H1 (cell line): ENCODE data around the gene PSMG2. TPM values are rescaled to one million over a fixed set of nuclear protein-coding genes. Genes with fewer than 3 reads are reported as not detected.

Source experiments
- ASH2L ChIP-seq: fragments of 200-600, 300-600 bp; sonication (generic); IDR thresholded peaks from one replicate; pipeline ENCODE4 v1.7.1; 2017; ENCODE audit warnings: low read length
- ATF3 ChIP-seq: IDR thresholded peaks from 2 replicates; pipeline ENCODE4 v1.6.1; 2011; ENCODE audit warnings: low read depth, mild to moderate bottlenecking, low read length; ENCODE audit not compliant: insufficient read depth
- CHD7 ChIP-seq: fragments of 300-600 bp; sonication (generic); IDR thresholded peaks from 2 replicates; pipeline ENCODE4 v1.7.1; 2012; ENCODE audit warnings: low read length, moderate library complexity, mild to moderate bottlenecking, inconsistent platforms; ENCODE audit not compliant: insufficient replicate concordance
- GTF2F1 ChIP-seq: IDR thresholded peaks from 2 replicates; pipeline ENCODE4 v1.6.1; 2012; ENCODE audit warnings: low read depth, low read length, improper control_type of control experiment, borderline replicate concordance
- RFX5 ChIP-seq: IDR thresholded peaks from 2 replicates; pipeline ENCODE4 v1.6.1; 2011; ENCODE audit warnings: low read depth, low read length, improper control_type of control experiment, borderline replicate concordance
- SIRT6 ChIP-seq: IDR thresholded peaks from one replicate; pipeline ENCODE4 v1.7.1; 2012; ENCODE audit warnings: low read length, inconsistent platforms
- polyA plus RNA-seq, 7 experiments: library from polyadenylated mRNA; depleted of rRNA in 3 of 7; stranded (reverse) in 5 of 7; unstranded in 2 of 7; fragments of >200 nt in 5 of 7; fragments of 200-250 nt in 2 of 7; gene quantifications; 1 replicate in 5 of 7; 2 replicates in 1 of 7; 4 replicates in 1 of 7; pipeline versions ENCODE4 v1.2.1 to v1.2.3, GENCODE V29; 2011 to 2013; ENCODE audit warnings: missing spikeins in 2 of 7, mixed read lengths in 2 of 7
- total RNA-seq: library from RNA; stranded (reverse); fragmentation: NEBNext Ultra II Directional; extraction: Animal tissue kit (Norgen Biotek cat#: 25700); gene quantifications from 2 replicates; pipeline ENCODE4 v1.2.1, GENCODE V29; 2021
- TF ChIP-seq, protein P1 (sequence below), 3 experiments: IDR thresholded peaks; 1 replicate in 2 of 3; 2 replicates in 1 of 3; pipeline versions ENCODE4 v1.5.1 to v1.6.1; 2011; ENCODE audit warnings: low read length in 3 of 3, mild to moderate bottlenecking in 3 of 3, inconsistent platforms in 2 of 3, low read depth in 1 of 3, moderate library complexity in 1 of 3; ENCODE audit not compliant: insufficient read depth in 1 of 3; ENCODE audit errors: control extremely low read depth in 1 of 3

PSMG2 gene
- total and polyA plus RNA-seq, 2 of the 8 experiments (the other 6 are each of a cell fraction or from before 2014, with no cell fraction given) = 52.9 to 79.3 TPM

DNA sequence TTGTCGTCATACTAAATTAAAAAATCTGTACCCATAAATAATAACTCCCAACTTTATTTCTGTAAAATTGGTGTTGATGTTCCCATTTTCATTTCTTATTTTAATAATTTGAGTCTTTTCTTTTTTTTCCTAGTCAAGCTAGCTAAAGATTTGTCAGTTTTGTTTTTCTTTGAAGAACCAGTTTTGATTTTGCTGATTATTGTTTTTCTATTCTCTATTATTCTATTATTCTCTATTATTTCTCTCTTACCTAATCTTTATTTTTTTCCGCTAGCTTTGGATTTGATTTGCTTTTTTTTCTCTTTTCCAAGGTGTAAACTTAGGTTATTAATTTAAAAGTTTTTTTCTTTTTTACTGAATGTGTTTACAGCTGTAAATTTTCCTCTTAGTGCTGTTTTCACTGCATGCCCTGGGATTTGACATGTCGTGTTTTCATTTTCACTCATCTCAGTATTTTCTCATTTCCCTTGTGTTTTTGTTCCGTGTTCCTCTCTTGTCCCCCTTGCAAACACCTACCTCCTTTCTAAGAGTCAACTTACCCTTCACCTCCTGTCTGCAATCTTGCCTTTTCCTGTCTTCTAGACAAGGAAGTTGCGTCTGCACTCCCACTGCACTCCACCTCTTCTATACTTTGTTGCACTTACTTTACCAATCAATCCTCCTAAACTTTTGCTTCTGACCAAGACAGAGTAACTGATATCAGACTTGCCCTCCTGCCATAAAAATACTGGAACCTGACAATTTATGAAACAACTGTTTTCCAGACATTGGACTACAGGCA lies 18.8 kb downstream of the PSMG2 start (continued):
- TF ChIP-seq CHD7 = no peak
- TF ChIP-seq RFX5 = no peak
- TF ChIP-seq ASH2L = no peak
- TF ChIP-seq GTF2F1 = no peak
- no peak for TF ChIP-seq SIRT6
- TF ChIP-seq ATF3 = no peak
- TF ChIP-seq, protein P1, sequence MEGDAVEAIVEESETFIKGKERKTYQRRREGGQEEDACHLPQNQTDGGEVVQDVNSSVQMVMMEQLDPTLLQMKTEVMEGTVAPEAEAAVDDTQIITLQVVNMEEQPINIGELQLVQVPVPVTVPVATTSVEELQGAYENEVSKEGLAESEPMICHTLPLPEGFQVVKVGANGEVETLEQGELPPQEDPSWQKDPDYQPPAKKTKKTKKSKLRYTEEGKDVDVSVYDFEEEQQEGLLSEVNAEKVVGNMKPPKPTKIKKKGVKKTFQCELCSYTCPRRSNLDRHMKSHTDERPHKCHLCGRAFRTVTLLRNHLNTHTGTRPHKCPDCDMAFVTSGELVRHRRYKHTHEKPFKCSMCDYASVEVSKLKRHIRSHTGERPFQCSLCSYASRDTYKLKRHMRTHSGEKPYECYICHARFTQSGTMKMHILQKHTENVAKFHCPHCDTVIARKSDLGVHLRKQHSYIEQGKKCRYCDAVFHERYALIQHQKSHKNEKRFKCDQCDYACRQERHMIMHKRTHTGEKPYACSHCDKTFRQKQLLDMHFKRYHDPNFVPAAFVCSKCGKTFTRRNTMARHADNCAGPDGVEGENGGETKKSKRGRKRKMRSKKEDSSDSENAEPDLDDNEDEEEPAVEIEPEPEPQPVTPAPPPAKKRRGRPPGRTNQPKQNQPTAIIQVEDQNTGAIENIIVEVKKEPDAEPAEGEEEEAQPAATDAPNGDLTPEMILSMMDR (IDR thresholded peaks at IDR 0.05; ENCODE audit: control extremely low read depth in 1 of 3, insufficient read depth in 1 of 3, low read depth in 1 of 3, low read length in 3 of 3) = no peak
